ENCODE data around the gene NFKBIE.
"Not testable (repeated sequence)": the region's sequence is repeated elsewhere in the genome, so short reads cannot be mapped to it uniquely, and the experiment has no call there.

Gene NFKBIE

DNA sequence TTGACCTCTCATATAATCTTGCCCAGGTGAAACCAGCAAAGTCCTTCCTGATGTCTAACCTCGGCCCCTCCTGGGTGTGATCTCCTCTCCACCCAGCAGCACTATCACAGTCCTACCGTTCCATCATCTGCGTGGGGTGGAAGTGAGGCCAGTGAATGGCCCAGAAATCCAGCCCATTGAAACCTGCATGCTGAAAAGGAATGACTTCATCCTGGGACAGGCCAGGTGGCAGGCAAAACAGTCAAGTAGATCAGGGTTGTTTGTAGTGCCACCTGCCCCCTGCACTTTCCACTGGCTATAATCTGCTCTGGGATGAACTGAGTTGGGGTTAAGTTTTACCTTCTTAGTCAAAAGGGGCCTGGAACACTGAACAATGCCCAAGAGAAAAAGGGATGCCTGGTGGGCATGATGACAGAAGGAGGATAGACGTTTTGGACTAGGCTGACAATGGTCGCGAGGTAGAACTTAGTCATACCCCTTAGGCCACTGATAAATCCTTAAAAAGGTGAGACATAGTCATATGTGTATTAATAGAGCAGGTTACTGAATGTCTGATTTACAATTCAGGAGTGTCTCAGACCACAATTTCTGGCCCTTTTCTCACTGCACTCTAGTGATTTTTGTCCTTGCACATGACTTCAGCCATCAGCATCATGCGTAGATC is 26.5 kb downstream of the NFKBIE start:
- DNase-seq: no peak

DNA sequence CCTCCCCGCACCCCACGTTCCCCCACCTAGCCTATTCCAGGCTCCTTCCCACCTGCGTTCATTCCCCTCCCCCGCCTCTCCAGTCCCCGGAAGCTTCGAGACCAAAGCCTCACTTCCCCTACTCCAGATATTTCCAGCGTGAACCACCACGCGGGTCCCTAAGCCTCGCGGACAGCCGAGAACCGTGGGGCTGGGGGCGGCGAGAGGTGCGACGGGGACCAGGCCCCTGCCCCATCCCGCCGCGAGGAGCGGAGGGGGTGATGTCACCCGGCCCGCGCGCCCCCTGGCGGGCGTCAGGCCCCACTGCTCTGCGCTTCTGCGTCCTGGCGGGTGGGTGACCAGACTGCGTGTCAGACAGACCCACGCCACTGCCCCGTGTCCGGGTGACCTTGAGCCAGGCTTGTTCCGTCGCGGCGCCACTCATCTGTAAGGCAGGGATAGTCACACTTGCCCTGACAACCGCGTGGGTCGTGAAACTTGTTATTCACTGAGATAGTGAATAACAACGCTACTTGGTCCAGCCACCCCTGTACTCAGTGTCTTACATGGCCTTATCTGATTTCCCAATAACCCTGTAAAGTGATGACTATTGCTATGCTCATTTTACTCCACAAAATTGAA is 27.4 kb downstream of the NFKBIE start:
- DNase-seq: peak; percentile 64 to 68

- peak; percentile 52 to 57 for DNase-seq
These were observed 28.1 kb downstream of the NFKBIE start for GRCh38 chr6:44237021-44237812.

GRCh38 chr6:44235891-44236516 is 29.3 kb downstream of the NFKBIE start:
- no peak for DNase-seq

- no peak for DNase-seq
These were observed 30.1 kb downstream of the NFKBIE start for GRCh38 chr6:44235269-44235668.

DNA sequence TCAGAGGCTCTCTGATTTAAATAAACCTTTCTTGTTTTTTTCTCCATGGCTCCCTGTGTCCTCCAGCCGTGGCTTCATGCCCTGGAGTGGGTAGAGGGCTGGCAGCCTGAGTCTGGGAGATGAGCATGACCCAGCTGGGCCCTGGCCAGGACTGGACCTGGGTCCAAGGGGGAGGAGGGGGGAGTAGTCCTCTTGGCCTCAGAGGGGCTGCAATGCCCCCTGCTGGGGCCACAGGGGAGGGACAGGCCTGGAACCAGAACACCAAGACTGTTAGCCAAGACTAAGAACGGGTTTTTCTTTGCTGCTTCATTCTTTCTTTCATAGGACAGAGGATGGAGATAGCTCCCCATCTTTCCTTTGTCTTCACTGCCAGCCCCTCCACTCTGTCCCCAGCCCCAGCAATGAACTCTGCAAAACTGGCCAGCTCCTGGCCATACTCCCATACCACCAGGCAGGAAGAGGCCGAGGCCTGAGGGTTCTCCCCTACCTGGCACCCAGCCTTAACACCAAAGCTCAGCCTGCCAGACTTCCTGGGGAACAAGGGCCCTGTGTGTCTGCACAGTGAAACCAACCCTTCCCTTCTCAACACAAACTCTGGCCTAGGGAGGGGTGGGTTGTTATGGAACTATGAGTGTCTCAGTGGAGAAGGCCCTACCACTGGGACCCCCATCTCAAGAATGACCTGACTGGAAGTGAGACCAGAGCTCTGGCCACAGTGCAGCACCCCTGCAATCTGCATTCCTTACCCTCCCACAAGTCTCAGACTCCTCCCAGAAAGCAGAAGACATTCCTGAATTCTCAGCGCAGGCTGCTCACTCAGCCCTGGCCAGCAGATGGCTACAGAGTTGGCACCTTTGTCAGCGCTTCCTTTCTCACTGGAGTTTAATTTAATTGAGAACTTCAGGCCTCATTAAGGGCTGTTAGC is 31.0 kb downstream of the NFKBIE start:
- no peak for DNase-seq

GRCh38 chr6:44233567-44234100 is 31.7 kb downstream of the NFKBIE start:
- no peak for DNase-seq

GRCh38 chr6:44232676-44233566 is 32.4 kb downstream of the NFKBIE start:
- no peak for DNase-seq

DNA sequence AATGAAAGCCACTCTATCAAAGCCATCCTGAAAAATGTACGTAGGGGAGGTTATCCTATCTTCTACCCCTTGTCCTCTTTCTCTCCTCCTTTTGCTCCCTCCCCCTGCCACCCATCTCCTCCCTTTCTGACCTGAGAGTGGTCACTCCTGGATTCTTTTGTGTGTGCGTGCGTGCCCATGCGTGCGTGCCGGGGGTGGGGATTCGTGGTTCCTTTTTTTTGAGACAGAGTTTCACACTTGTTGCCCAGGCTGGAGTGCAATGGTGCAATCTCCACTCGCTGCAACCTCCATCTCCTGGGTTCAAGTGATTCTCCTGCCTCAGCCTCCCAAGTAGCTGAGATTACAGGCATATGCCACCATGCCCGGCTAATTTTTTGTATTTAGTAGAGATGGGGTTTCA is 33.9 kb downstream of the NFKBIE start:
- DNase-seq: not testable (repeated sequence)

DNA sequence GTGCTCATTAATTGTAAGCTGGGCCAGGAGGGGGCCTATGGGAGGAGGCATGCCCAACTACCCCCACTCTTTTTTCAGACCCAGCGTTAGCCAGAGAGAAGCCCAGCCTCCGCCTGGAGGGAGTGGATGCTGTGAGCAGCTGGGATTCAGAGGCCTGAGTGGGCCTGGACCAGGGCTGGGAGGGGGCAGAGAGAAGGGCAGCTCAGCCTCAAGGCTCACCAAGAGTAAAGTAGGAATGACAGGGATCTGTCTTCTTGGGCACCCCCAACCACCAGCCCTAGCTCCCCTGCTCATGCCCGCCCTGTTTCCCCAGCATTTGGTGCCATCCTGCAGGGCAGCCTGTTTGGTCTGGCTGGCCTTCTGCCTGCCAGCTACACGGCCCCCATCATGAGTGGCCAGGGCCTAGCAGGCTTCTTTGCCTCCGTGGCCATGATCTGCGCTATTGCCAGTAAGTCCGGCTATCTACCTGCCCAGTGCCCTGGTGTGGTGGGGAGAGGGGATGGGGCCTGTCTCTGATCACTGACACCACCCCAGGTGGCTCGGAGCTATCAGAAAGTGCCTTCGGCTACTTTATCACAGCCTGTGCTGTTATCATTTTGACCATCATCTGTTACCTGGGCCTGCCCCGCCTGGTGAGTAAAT is 35.2 kb downstream of the NFKBIE start:
- no peak for DNase-seq

DNA sequence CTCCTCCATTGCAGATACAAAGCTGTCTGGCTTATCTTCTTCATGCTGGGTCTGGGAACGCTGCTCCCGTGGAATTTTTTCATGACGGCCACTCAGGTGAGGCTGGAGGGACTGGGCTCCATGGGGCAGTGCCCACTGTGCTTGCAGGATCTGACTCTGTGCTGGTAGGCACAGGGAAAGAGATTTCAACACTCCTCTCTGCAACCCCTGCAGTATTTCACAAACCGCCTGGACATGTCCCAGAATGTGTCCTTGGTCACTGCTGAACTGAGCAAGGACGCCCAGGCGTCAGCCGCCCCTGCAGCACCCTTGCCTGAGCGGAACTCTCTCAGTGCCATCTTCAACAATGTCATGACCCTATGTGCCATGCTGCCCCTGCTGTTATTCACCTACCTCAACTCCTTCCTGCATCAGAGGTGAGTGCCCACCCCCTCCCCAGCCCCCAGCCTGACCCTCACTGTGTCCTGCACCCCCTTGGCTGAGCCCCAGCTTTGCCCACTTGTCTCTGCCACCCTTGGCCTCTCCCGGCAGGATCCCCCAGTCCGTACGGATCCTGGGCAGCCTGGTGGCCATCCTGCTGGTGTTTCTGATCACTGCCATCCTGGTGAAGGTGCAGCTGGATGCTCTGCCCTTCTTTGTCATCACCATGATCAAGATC is 35.8 kb downstream of the NFKBIE start:
- no peak for DNase-seq

DNA sequence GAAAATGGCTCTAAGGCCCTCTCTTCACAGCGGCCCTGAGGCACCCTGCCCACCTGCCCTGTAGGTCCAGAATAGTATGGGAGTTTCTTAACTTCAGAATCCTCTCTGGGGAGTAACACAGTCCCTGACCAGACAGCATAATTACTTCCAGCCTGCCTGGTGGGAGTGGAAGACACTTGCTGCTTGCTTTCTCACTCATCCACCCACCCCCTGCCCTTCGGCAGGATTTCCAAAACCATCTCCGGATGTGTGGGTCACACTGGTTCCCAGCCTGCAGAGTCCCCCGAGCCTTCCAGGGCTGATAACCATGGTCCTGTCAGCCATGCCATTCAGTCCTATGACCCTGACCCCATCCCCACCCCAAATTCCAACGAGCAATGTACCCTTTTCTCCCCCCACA is 36.5 kb downstream of the NFKBIE start:
- no peak for DNase-seq

DNA sequence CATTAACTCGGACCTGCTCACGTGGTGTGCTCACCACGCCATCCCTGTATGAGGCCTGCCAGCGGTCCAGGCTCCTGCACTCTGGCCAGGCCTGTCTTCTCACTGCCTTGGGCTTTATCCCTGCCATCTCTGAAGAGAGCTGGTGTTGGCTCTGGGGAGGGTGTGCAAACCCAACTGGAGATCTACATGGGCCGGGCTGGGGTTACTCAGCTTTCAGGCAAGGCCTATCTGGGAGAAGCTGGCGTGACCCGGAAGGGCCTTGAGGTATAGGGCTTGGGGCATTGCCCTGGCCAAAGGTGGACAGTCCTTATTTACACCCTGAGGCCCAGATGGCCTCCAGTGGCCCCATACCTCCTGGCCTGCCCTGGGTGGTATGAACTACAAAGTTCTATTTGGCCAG is 36.9 kb downstream of the NFKBIE start:
- no peak for DNase-seq

GRCh38 chr6:44228031-44228430 is 37.3 kb downstream of the NFKBIE start:
- DNase-seq: no peak

GRCh38 chr6:44227148-44227793 is 38.1 kb downstream of the NFKBIE start:
- DNase-seq: no peak

- no peak for DNase-seq
These were observed 38.8 kb downstream of the NFKBIE start for GRCh38 chr6:44226368-44227147.

GRCh38 chr6:44225579-44226325 is 39.6 kb downstream of the NFKBIE start:
- no peak for DNase-seq

DNA sequence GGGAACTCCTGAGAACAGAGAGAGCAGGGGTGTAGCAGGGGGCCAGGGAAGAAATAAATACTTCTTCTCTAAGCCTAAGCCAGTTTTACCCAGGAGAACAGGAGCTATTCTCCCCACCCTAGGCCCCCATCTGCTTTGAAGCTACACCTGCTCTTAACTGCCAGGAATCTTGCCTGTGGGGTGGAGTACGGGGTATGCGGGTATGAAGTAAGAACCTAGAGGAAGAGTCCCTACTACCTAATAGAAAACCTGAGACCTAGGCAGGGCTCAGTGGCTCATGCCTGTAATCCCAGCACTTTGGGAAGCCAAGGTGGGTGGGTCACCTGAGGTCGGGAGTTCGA is 40.4 kb downstream of the NFKBIE start:
- DNase-seq: no peak

Data from activated CD4-positive, alpha-beta T cell treated with anti-CD3 and anti-CD28 coated beads, Interleukin-2, amount 50 U/mL, for 4 hours (primary cell).